Keratinocyte (primary cell): Measurements from ENCODE around the gene FUT8. TPM values are rescaled to one million over a fixed set of nuclear protein-coding genes. Genes with fewer than 3 reads are reported as not detected.

ENCODE experiments used
- DNase-seq: peaks from one replicate; pipeline ENCODE4 v3.0.0-alpha.2; 2011; ENCODE audit warnings: low read depth, missing footprints, low spot score
- FAIRE-seq: peaks from 2 replicates; lab custom pipeline; 2011; peaks lifted over from hg19 to GRCh38; lab: Jason Lieb, UNC
- H2AFZ ChIP-seq: 2 replicates; pipeline ENCODE4 v1.6.0; 2012; ENCODE audit warnings: low read length, control low read depth, inconsistent platforms; ENCODE audit not compliant: control insufficient read depth
- H3K27ac ChIP-seq: 2 replicates; pipeline ENCODE4 v1.5.1; 2011; ENCODE audit warnings: low read length; ENCODE audit not compliant: control insufficient read depth, insufficient read depth
- H3K27me3 ChIP-seq: 3 replicates; pipeline ENCODE4 v1.6.0; 2011; ENCODE audit warnings: low read length; ENCODE audit not compliant: control insufficient read depth, insufficient read depth; ENCODE audit errors: extremely low read depth
- H3K36me3 ChIP-seq, 2 experiments: 2 replicates in 1 of 2; 3 replicates in 1 of 2; pipeline ENCODE4 v1.5.1; 2011; ENCODE audit warnings: low read length in 2 of 2, mild to moderate bottlenecking in 1 of 2; ENCODE audit not compliant: control insufficient read depth in 2 of 2, insufficient read depth in 2 of 2; ENCODE audit errors: extremely low read depth in 1 of 2
- H3K4me1 ChIP-seq: 3 replicates; pipeline ENCODE4 v1.5.1; 2011; ENCODE audit warnings: low read length; ENCODE audit not compliant: control insufficient read depth, insufficient read depth; ENCODE audit errors: extremely low read depth
- H3K4me2 ChIP-seq: 3 replicates; pipeline ENCODE4 v1.6.0; 2011; ENCODE audit warnings: low read depth, low read length; ENCODE audit not compliant: control insufficient read depth, insufficient read depth; ENCODE audit errors: extremely low read depth
- H3K4me3 ChIP-seq, 3 experiments: fragments of 200-600 bp in 1 of 3; sonication (generic) in 1 of 3; 2 replicates in 2 of 3; 3 replicates in 1 of 3; pipeline ENCODE4 v1.5.1; 2011 to 2016; ENCODE audit warnings: low read length in 3 of 3, mild to moderate bottlenecking in 3 of 3, control low read depth in 2 of 3, inconsistent platforms in 1 of 3, low read depth in 1 of 3, mixed read lengths in 1 of 3, mixed run types in 1 of 3, moderate library complexity in 1 of 3; ENCODE audit not compliant: control insufficient read depth in 2 of 3, insufficient read depth in 2 of 3; ENCODE audit errors: extremely low read depth in 1 of 3
- H3K79me2 ChIP-seq: 2 replicates; pipeline ENCODE4 v1.6.0; 2012; ENCODE audit warnings: low read length; ENCODE audit not compliant: control insufficient read depth, insufficient read depth
- H3K9ac ChIP-seq: 3 replicates; pipeline ENCODE4 v1.6.0; 2011; ENCODE audit warnings: low read length; ENCODE audit not compliant: control insufficient read depth, insufficient read depth; ENCODE audit errors: extremely low read depth
- H3K9me1 ChIP-seq: 3 replicates; pipeline ENCODE4 v1.6.0; 2011; ENCODE audit warnings: low read length; ENCODE audit not compliant: control insufficient read depth, insufficient read depth; ENCODE audit errors: extremely low read depth
- H3K9me3 ChIP-seq: 2 replicates; pipeline ENCODE4 v1.5.1; 2012; ENCODE audit warnings: low read depth, low read length; ENCODE audit not compliant: control insufficient read depth
- H4K20me1 ChIP-seq: 3 replicates; pipeline ENCODE4 v1.6.0; 2011; ENCODE audit warnings: low read length; ENCODE audit not compliant: control insufficient read depth, insufficient read depth; ENCODE audit errors: extremely low read depth
- EZH2 ChIP-seq: IDR thresholded peaks from one replicate; pipeline ENCODE4 v1.6.1; 2012; ENCODE audit warnings: inconsistent platforms, mild to moderate bottlenecking, low read length, moderate library complexity
- dilution Hi-C: fragments of 300-500 bp; cut with MboI; formaldehyde crosslinking; loops from one replicate; pipeline ENCODE4 v1.7.0; 2020; ENCODE audit warnings: low sequenced_read_pairs; ENCODE audit not compliant: extremely low pct_ligation_motif_present
- polyA plus RNA-seq, 5 experiments: library from polyadenylated mRNA; depleted of rRNA in 3 of 5; stranded (reverse) in 3 of 5; stranded (forward) in 1 of 5; unstranded in 1 of 5; fragments of >200 nt; gene quantifications; 1 replicate in 1 of 5; 2 replicates in 3 of 5; 3 replicates in 1 of 5; pipeline versions ENCODE4 v1.2.1 to v1.2.3, GENCODE V29; 2011 to 2012; ENCODE audit warnings: missing spikeins in 2 of 5, low read depth in 1 of 5, low replicate concordance in 1 of 5
- TF ChIP-seq, protein P1 (sequence below), 3 experiments: IDR thresholded peaks in 1 of 3; conservative IDR thresholded peaks in 1 of 3; optimal IDR thresholded peaks in 1 of 3; 2 replicates in 2 of 3; 3 replicates in 1 of 3; pipeline versions ENCODE3 to v1.5.1; 2011; ENCODE audit warnings: low read length in 3 of 3, mild to moderate bottlenecking in 3 of 3, moderate library complexity in 2 of 3, control low read depth in 1 of 3, inconsistent platforms in 1 of 3; ENCODE audit not compliant: insufficient read depth in 2 of 3; ENCODE audit errors: extremely low read depth in 1 of 3

FUT8 gene
- polyA plus RNA-seq, 1 donor (not counting 4 experiments of a cell fraction or from before 2014, with no cell fraction given): 12.5 TPM

DNA sequence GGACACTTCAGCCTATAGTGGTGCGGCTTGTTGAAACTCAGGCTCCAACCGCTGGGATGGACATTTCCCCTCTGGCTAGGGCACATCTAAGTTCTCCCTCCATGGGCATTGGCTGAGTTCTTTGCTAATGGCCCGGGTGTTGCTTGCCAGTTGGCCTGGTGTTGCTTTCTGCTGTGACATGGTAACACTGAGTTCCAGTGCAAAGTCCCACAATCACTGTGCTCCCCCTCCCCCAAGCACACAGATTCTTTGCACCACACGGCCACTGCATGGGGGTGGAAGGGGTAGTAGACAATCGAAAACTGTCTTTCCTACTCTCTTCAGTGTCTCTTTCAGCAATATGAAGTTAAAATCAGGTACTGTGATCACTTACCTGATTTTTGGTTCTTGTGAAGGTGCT, 308.2 kb downstream of the FUT8 start:
- Histone ChIP-seq H3K27me3 (no peaks in the 10 kb centered on the region), H3K79me2 (no peaks in the 10 kb centered on the region), H2AFZ (no peak overlapping the region), H3K4me2 (no peak overlapping the region), H3K9ac (no peak overlapping the region), H3K4me3 (no peak overlapping the region), H3K36me3 (no peaks in the 10 kb centered on the region), H3K4me1 (no peaks in the 10 kb centered on the region), H4K20me1 (no peaks in the 10 kb centered on the region), H3K9me1 (no peaks in the 10 kb centered on the region), H3K27ac (no peak overlapping the region), H3K9me3 (no peaks in the 10 kb centered on the region)
- dilution Hi-C loops: no loop called here
- TF ChIP-seq EZH2: no peak
- TF ChIP-seq, protein P1, sequence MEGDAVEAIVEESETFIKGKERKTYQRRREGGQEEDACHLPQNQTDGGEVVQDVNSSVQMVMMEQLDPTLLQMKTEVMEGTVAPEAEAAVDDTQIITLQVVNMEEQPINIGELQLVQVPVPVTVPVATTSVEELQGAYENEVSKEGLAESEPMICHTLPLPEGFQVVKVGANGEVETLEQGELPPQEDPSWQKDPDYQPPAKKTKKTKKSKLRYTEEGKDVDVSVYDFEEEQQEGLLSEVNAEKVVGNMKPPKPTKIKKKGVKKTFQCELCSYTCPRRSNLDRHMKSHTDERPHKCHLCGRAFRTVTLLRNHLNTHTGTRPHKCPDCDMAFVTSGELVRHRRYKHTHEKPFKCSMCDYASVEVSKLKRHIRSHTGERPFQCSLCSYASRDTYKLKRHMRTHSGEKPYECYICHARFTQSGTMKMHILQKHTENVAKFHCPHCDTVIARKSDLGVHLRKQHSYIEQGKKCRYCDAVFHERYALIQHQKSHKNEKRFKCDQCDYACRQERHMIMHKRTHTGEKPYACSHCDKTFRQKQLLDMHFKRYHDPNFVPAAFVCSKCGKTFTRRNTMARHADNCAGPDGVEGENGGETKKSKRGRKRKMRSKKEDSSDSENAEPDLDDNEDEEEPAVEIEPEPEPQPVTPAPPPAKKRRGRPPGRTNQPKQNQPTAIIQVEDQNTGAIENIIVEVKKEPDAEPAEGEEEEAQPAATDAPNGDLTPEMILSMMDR (optimal IDR thresholded peaks at IDR 0.05 in 1 of 3, IDR thresholded peaks at IDR 0.05 in 1 of 3, conservative IDR thresholded peaks at IDR 0.05 in 1 of 3; ENCODE audit: extremely low read depth in 1 of 3, insufficient read depth in 2 of 3, low read length in 3 of 3): no peak
- DNase-seq: no peak
- no peak for FAIRE-seq

DNA sequence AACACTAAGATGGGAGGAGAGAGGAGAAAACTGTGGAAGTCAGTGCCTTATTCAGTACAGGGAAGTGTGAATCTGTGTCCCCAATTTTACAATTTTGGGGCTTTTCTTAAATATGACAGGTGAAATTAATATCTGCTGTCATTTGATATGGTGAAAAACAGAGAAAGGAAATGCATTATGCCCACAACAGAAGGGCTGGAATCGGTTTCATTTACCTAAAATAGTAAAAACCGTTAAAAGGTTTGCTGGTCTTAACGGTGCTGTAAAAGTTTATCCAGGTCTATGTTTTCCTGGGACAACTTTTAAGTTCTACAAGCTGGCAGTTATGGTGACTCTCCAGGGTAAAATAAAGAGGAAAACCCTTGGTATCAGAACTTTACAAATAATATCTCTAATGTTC, 310.8 kb downstream of the FUT8 start:
- Histone ChIP-seq H4K20me1 (no peaks in the 10 kb centered on the region), H3K9me3 (no peaks in the 10 kb centered on the region), H3K79me2 (no peaks in the 10 kb centered on the region), H3K4me2 (no peak overlapping the region), H3K4me3 (no peak overlapping the region), H2AFZ (no peak overlapping the region), H3K27ac (no peak overlapping the region), H3K36me3 (no peaks in the 10 kb centered on the region), H3K27me3 (no peaks in the 10 kb centered on the region), H3K9me1 (no peaks in the 10 kb centered on the region), H3K4me1 (no peaks in the 10 kb centered on the region), H3K9ac (no peak overlapping the region)
- FAIRE-seq (no peak), DNase-seq (no peak)
- TF ChIP-seq, protein P1 (optimal IDR thresholded peaks at IDR 0.05 in 1 of 3, IDR thresholded peaks at IDR 0.05 in 1 of 3, conservative IDR thresholded peaks at IDR 0.05 in 1 of 3; ENCODE audit: extremely low read depth in 1 of 3, insufficient read depth in 2 of 3, low read length in 3 of 3): no peak
- no peak for TF ChIP-seq EZH2
- dilution Hi-C loops: no loop called here
